Cardiac muscle cell (in vitro differentiated cells and primary cell): ENCODE data around the gene SAT1. TPM values are rescaled to one million over a fixed set of nuclear protein-coding genes. Genes with fewer than 3 reads are reported as not detected.

ENCODE experiments used
- DNase-seq, 2 donors: peaks; one replicate each; pipeline versions ENCODE4 v3.0.0 to v3.0.0-alpha.2; 2010 to 2017; ENCODE audit warnings: low read depth in 1 of 2, low spot score in 1 of 2
- H3K27ac ChIP-seq: fragments of 200-600 bp; sonication (generic); 2 replicates; pipeline ENCODE4 v1.5.1; 2016
- H3K27me3 ChIP-seq: fragments of 200-600 bp; sonication (generic); 2 replicates; pipeline ENCODE4 v1.6.0; 2016; ENCODE audit warnings: control low read depth
- H3K36me3 ChIP-seq: fragments of 200-600 bp; sonication (generic); 2 replicates; pipeline ENCODE4 v1.5.1; 2016; ENCODE audit warnings: control low read depth
- H3K4me1 ChIP-seq: fragments of 200-600 bp; sonication (generic); 2 replicates; pipeline ENCODE4 v1.8.1; 2017; ENCODE audit warnings: low read depth, mild to moderate bottlenecking, mixed run types
- H3K4me3 ChIP-seq: fragments of 200-600 bp; sonication (generic); 2 replicates; pipeline ENCODE4 v1.5.1; 2016; ENCODE audit warnings: mild to moderate bottlenecking
- H3K9me3 ChIP-seq: fragments of 200-600 bp; sonication (generic); 2 replicates; pipeline ENCODE4 v1.5.1; 2017; ENCODE audit warnings: low read depth, mild to moderate bottlenecking, control low read depth
- polyA plus RNA-seq: library from polyadenylated mRNA; unstranded; fragments of >200 nt; fragmentation: Nextera tagmentation; extraction: Ambion mirVana; gene quantifications from 2 replicates; pipeline ENCODE4 v1.2.1, GENCODE V29; 2016
- total RNA-seq: library from RNA; depleted of rRNA; stranded (reverse); fragments of >200 nt; gene quantifications from 2 replicates; pipeline ENCODE4 v1.2.3, GENCODE V29; 2016
- TF ChIP-seq, protein P1 (sequence below): IDR thresholded peaks from 2 replicates; pipeline ENCODE4 v1.5.1; 2012; ENCODE audit warnings: low read depth, mild to moderate bottlenecking, low read length

The SAT1 gene
- total and polyA plus RNA-seq, 2 experiments from 2014 or later, result 127 to 238 TPM

DNA sequence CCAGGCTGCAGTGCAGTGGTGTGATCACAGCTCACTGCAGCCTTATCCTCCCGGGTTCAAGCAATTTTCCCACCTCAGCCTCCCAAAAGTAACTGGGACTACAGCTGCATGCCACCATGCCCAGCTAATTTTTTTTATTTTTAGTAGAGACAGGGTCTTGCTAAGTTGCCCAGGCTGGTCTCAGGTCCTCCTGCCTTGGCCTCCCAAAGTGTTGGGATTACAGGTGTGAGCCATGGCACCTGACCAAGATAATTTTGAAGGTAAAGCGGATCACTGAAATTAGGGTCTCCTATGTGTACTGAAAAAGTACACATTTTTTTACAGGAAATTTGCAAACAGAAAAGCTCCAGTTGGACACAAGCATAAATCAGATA, 4.8 kb downstream of the SAT1 start:
- H3K9me3 ChIP-seq, result no peaks in the 10 kb centered on the region
- no peak for DNase-seq
- no peaks in the 10 kb centered on the region for H3K27me3 ChIP-seq
- no peak overlapping the region for H3K4me3 ChIP-seq
- no peak overlapping the region for H3K27ac ChIP-seq
- TF ChIP-seq, protein P1, sequence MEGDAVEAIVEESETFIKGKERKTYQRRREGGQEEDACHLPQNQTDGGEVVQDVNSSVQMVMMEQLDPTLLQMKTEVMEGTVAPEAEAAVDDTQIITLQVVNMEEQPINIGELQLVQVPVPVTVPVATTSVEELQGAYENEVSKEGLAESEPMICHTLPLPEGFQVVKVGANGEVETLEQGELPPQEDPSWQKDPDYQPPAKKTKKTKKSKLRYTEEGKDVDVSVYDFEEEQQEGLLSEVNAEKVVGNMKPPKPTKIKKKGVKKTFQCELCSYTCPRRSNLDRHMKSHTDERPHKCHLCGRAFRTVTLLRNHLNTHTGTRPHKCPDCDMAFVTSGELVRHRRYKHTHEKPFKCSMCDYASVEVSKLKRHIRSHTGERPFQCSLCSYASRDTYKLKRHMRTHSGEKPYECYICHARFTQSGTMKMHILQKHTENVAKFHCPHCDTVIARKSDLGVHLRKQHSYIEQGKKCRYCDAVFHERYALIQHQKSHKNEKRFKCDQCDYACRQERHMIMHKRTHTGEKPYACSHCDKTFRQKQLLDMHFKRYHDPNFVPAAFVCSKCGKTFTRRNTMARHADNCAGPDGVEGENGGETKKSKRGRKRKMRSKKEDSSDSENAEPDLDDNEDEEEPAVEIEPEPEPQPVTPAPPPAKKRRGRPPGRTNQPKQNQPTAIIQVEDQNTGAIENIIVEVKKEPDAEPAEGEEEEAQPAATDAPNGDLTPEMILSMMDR, result no peak
- peaks cover 21% of the 10 kb centered on the region for H3K4me1 ChIP-seq
- H3K36me3 ChIP-seq, result no peaks in the 10 kb centered on the region

DNA sequence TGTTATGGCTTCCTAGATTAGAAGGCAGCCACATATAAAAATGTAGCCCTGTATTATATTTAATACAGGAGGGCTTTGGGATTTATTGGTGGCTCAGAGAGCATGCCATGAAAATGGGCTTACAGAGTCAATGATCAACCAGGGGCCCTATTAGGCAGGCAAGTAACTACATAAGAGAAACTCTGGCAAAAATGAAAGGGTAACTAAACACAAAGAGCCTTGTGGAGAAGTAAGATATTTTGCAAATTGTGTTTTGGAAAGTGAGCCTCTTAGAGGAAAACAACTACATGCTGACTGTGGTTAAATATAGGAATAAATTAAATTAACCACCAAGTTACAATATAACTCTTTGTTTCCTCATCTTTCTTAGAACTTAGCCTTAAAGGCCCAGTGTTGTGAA, 5.5 kb downstream of the SAT1 start:
- no peaks in the 10 kb centered on the region for H3K36me3 ChIP-seq
- TF ChIP-seq, protein P1, result no peak

GRCh38 chrX:23788946-23789345, 6.0 kb downstream of the SAT1 start:
- no peak overlapping the region for H3K4me3 ChIP-seq
- no peaks in the 10 kb centered on the region for H3K9me3 ChIP-seq
- H3K27ac ChIP-seq, result no peak overlapping the region
- H3K4me1 ChIP-seq, result peaks cover 20% of the 10 kb centered on the region
- DNase-seq, result peak in 1 of 2 donors; percentile 47
- H3K36me3 ChIP-seq, result no peaks in the 10 kb centered on the region
- TF ChIP-seq, protein P1, result no peak
- no peaks in the 10 kb centered on the region for H3K27me3 ChIP-seq

More for the DNA sequence above, 5.5 kb downstream of the SAT1 start:
- no peak overlapping the region for H3K4me3 ChIP-seq
- peaks cover 21% of the 10 kb centered on the region for H3K4me1 ChIP-seq
- no peaks in the 10 kb centered on the region for H3K9me3 ChIP-seq
- H3K27ac ChIP-seq, result no peak overlapping the region
- H3K27me3 ChIP-seq, result no peaks in the 10 kb centered on the region
- DNase-seq, result no peak

GRCh38 chrX:23789386-23790154, 6.6 kb downstream of the SAT1 start:
- Histone ChIP-seq H3K27ac (no peak overlapping the region), H3K27me3 (no peaks in the 10 kb centered on the region), H3K4me1 (peaks cover 17% of the 10 kb centered on the region), H3K4me3 (no peak overlapping the region), H3K36me3 (no peaks in the 10 kb centered on the region), H3K9me3 (no peaks in the 10 kb centered on the region)
- no peak for DNase-seq
- TF ChIP-seq, protein P1, result no peak

DNA sequence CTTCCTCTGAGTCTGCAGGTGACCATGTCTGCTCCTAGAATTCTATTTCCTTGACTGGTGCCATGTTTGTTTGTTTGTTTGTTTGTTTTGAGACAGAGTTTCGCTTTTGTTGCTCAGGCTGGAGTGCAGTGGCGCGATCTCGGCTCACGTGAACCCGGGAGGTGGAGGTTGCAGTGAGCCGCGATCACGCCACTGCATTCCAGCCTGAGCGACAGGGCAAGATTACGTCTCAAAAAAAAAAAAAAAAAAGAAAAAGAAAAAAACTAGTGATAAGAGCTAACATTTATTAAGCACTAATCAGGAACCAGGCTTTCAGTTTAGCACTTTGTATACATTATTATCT, 7.2 kb downstream of the SAT1 start:
- H3K36me3 ChIP-seq, result no peaks in the 10 kb centered on the region
- TF ChIP-seq, protein P1, result no peak
- H3K9me3 ChIP-seq, result no peaks in the 10 kb centered on the region
- peaks cover 11% of the 10 kb centered on the region for H3K4me1 ChIP-seq
- no peaks in the 10 kb centered on the region for H3K27me3 ChIP-seq
- no peak for DNase-seq
- no peak overlapping the region for H3K27ac ChIP-seq
- H3K4me3 ChIP-seq, result no peak overlapping the region
